GM23248 (cell line): ENCODE results near the gene KCNG2.

Experiments
- EZH2 ChIP-seq: fragments of 200-600 bp; sonication (generic); IDR thresholded peaks from 2 replicates; pipeline ENCODE4 v1.6.1; 2018; ENCODE audit warnings: antibody characterized with exemption, mild to moderate bottlenecking; ENCODE audit not compliant: insufficient read depth, poor library complexity, severe bottlenecking
- EZH2phosphoT487 ChIP-seq: fragments of 200-600 bp; sonication (generic); IDR thresholded peaks from 2 replicates; pipeline ENCODE4 v1.6.1; 2018; ENCODE audit warnings: antibody characterized with exemption, moderate library complexity, mild to moderate bottlenecking, low read depth; ENCODE audit not compliant: insufficient read depth

DNA sequence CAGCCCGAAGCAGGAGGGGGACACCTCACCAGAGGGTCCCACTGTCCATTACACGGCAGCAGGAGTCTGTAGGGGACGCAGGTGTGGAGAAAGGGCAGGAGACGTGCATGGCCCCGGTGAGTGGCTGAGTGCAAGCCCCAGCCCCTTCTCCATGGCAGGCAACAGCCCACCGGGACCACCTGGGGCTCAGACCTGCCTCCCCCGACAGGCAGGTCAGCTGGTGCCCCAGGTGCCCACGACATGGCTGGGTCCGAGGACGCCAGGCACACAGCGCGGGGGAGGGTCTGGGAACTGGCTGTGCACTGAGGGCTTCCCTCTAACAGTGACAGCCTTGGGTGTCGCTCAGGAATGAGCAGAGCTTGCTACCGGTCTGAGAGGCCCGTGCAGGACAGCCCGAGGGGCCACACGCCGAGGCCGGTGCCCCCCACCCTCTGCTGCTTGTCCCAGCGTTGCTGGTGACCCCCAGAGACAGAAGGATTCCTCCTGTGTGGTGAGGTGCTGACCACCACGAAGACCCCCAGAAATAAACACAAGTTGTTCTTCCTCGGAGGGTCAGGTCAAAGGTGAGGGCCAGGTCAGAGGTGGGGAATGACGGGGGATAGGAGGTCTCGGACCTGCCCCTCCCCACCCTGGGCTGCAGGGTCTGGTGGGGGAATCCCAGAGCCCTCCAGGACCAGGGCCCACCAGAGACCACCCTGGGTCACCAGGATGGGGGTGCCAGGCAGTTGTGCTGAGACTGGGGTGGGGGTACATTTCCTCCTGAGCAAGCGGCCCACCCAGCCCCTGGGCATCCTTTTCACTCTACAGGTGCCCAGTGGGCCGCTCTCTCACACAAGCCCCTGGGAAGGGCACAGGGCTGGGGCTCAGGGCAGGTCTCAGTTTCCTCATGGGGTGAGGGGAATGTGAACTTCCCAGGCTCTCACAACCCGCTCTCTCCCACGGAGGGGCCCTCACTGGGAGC lies 103.2 kb downstream of the KCNG2 start:
- no peak for TF ChIP-seq EZH2
- TF ChIP-seq EZH2phosphoT487, result no peak
